T-helper 2 cell treated with Interferon-gamma antibody and Interleukin-4, amounts not matched to agents 5 μg/mL and 100 μg/mL, for 36 hours (primary cell): ENCODE measurements around the gene SSUH2.
"Not testable (repeated sequence)": the region's sequence is repeated elsewhere in the genome, so short reads cannot be mapped to it uniquely, and the experiment has no call there.

Experiments
- DNase-seq: peaks from one replicate; pipeline ENCODE4 v3.0.0; 2021; ENCODE audit warnings: low spot score
- H3K27ac Mint-ChIP-seq: one replicate; pipeline ENCODE4 v1.8.0; 2021; ENCODE audit warnings: mild to moderate bottlenecking, mixed read lengths
- H3K27me3 Mint-ChIP-seq: one replicate; pipeline ENCODE4 v1.8.0; 2021; ENCODE audit warnings: low read depth, mixed read lengths
- H3K36me3 Mint-ChIP-seq: one replicate; pipeline ENCODE4 v1.8.0; 2021; ENCODE audit warnings: low read depth, mixed read lengths
- H3K4me1 Mint-ChIP-seq: one replicate; pipeline ENCODE4 v1.8.0; 2021; ENCODE audit warnings: low read depth, mixed read lengths
- H3K4me3 Mint-ChIP-seq: one replicate; pipeline ENCODE4 v1.8.0; 2022; ENCODE audit warnings: mild to moderate bottlenecking, moderate library complexity, mixed read lengths
- H3K9me3 Mint-ChIP-seq: one replicate; pipeline ENCODE4 v1.8.0; 2021; ENCODE audit warnings: mixed read lengths

The SSUH2 gene

GRCh38 chr3:8644748-8645390 is at the start of gene SSUH2:
TSS of gene SSUH2 (minus strand) at chr3:8644798. CDS start at chr3:8644758, 40 bp downstream.
- H3K27me3 Mint-ChIP-seq = peaks cover 5% of the 10 kb centered on the region
- no peak within 1 kb of the TSS for H3K4me3 Mint-ChIP-seq
- no peaks in the 10 kb centered on the region for H3K4me1 Mint-ChIP-seq
- H3K36me3 Mint-ChIP-seq = no peaks in the 10 kb centered on the region
- no peak for DNase-seq
- no peak within 1 kb of the TSS for H3K27ac Mint-ChIP-seq
- H3K9me3 Mint-ChIP-seq = no peaks in the 10 kb centered on the region

- DNase-seq, H3K27ac Mint-ChIP-seq, H3K4me1 Mint-ChIP-seq, H3K36me3 Mint-ChIP-seq, H3K9me3 Mint-ChIP-seq, H3K27me3 Mint-ChIP-seq, H3K4me3 Mint-ChIP-seq: not testable (repeated sequence)
Measured at GRCh38 chr3:8691295-8691694, 46.7 kb upstream of the SSUH2 start.

GRCh38 chr3:8684992-8685391 is 40.4 kb upstream of the SSUH2 start:
- H3K27me3 Mint-ChIP-seq, H3K4me3 Mint-ChIP-seq, H3K36me3 Mint-ChIP-seq, H3K27ac Mint-ChIP-seq, H3K9me3 Mint-ChIP-seq, H3K4me1 Mint-ChIP-seq, DNase-seq: not testable (repeated sequence)

- H3K4me1 Mint-ChIP-seq, H3K9me3 Mint-ChIP-seq, H3K27me3 Mint-ChIP-seq, H3K27ac Mint-ChIP-seq, H3K36me3 Mint-ChIP-seq, DNase-seq, H3K4me3 Mint-ChIP-seq: not testable (repeated sequence)
Measured at GRCh38 chr3:8682850-8683574, 38.4 kb upstream of the SSUH2 start.

- not testable (repeated sequence) for H3K36me3 Mint-ChIP-seq
Measured at GRCh38 chr3:8681881-8682538, 37.4 kb upstream of the SSUH2 start.

GRCh38 chr3:8681349-8681748 is 36.8 kb upstream of the SSUH2 start:
- no peak overlapping the region for H3K4me3 Mint-ChIP-seq
- no peaks in the 10 kb centered on the region for H3K4me1 Mint-ChIP-seq
- no peaks in the 10 kb centered on the region for H3K9me3 Mint-ChIP-seq
- H3K27me3 Mint-ChIP-seq = no peaks in the 10 kb centered on the region
- no peaks in the 10 kb centered on the region for H3K36me3 Mint-ChIP-seq
- no peak for DNase-seq
- no peak overlapping the region for H3K27ac Mint-ChIP-seq

More at GRCh38 chr3:8681881-8682538, 37.4 kb upstream of the SSUH2 start:
- not testable (repeated sequence) for H3K9me3 Mint-ChIP-seq, H3K4me3 Mint-ChIP-seq, H3K4me1 Mint-ChIP-seq, H3K27ac Mint-ChIP-seq, DNase-seq, H3K27me3 Mint-ChIP-seq

- not testable (repeated sequence) for H3K27me3 Mint-ChIP-seq, H3K4me1 Mint-ChIP-seq, H3K9me3 Mint-ChIP-seq, DNase-seq, H3K27ac Mint-ChIP-seq, H3K4me3 Mint-ChIP-seq, H3K36me3 Mint-ChIP-seq
Measured at GRCh38 chr3:8679817-8680553, 35.4 kb upstream of the SSUH2 start.

GRCh38 chr3:8678751-8679150 is 34.2 kb upstream of the SSUH2 start:
- DNase-seq = no peak
- H3K9me3 Mint-ChIP-seq = no peaks in the 10 kb centered on the region
- H3K27me3 Mint-ChIP-seq = no peaks in the 10 kb centered on the region
- no peak overlapping the region for H3K4me3 Mint-ChIP-seq
- H3K4me1 Mint-ChIP-seq = no peaks in the 10 kb centered on the region
- H3K27ac Mint-ChIP-seq = no peak overlapping the region
- H3K36me3 Mint-ChIP-seq = no peaks in the 10 kb centered on the region

- DNase-seq, H3K27ac Mint-ChIP-seq, H3K4me3 Mint-ChIP-seq, H3K9me3 Mint-ChIP-seq, H3K36me3 Mint-ChIP-seq, H3K27me3 Mint-ChIP-seq, H3K4me1 Mint-ChIP-seq: not testable (repeated sequence)
Measured at GRCh38 chr3:8677258-8677657, 32.7 kb upstream of the SSUH2 start.

- not testable (repeated sequence) for H3K27me3 Mint-ChIP-seq, DNase-seq, H3K27ac Mint-ChIP-seq, H3K36me3 Mint-ChIP-seq, H3K9me3 Mint-ChIP-seq, H3K4me3 Mint-ChIP-seq, H3K4me1 Mint-ChIP-seq
Measured at GRCh38 chr3:8675591-8675990, 31.0 kb upstream of the SSUH2 start.

- no peaks in the 10 kb centered on the region for H3K36me3 Mint-ChIP-seq
- H3K27me3 Mint-ChIP-seq = peaks cover 2% of the 10 kb centered on the region
- no peaks in the 10 kb centered on the region for H3K4me1 Mint-ChIP-seq
- H3K27ac Mint-ChIP-seq = no peak overlapping the region
- no peak overlapping the region for H3K4me3 Mint-ChIP-seq
- DNase-seq = no peak
- H3K9me3 Mint-ChIP-seq = no peaks in the 10 kb centered on the region
Measured at GRCh38 chr3:8673083-8673737, 28.6 kb upstream of the SSUH2 start.

GRCh38 chr3:8669019-8669418 is 24.4 kb upstream of the SSUH2 start:
- no peaks in the 10 kb centered on the region for H3K9me3 Mint-ChIP-seq
- peaks cover 2% of the 10 kb centered on the region for H3K27me3 Mint-ChIP-seq
- H3K4me3 Mint-ChIP-seq = no peak overlapping the region
- no peaks in the 10 kb centered on the region for H3K4me1 Mint-ChIP-seq
- H3K27ac Mint-ChIP-seq = no peak overlapping the region
- DNase-seq = no peak
- H3K36me3 Mint-ChIP-seq = no peaks in the 10 kb centered on the region

GRCh38 chr3:8668216-8668615 is 23.6 kb upstream of the SSUH2 start:
- no peak overlapping the region for H3K27ac Mint-ChIP-seq
- no peaks in the 10 kb centered on the region for H3K4me1 Mint-ChIP-seq
- no peak overlapping the region for H3K4me3 Mint-ChIP-seq
- DNase-seq = no peak
- H3K27me3 Mint-ChIP-seq = peaks cover 2% of the 10 kb centered on the region
- no peaks in the 10 kb centered on the region for H3K9me3 Mint-ChIP-seq
- no peaks in the 10 kb centered on the region for H3K36me3 Mint-ChIP-seq
